GM19438 (cell line): ENCODE measurements around the gene KCNAB2.

Experiments
- ATAC-seq: cut with Tn5 transposase; IDR thresholded peaks from one replicate; pipeline ENCODE4 v1.9.1; 2021; ENCODE audit warnings: low read depth; ENCODE audit not compliant: unreplicated experiment

KCNAB2 gene

GRCh38 chr1:6124746-6125365, 79.2 kb downstream of the KCNAB2 start:
- ATAC-seq: no peak

- no peak for ATAC-seq
Measured at GRCh38 chr1:6125366-6125765, 79.7 kb downstream of the KCNAB2 start.

GRCh38 chr1:6126028-6126427, 80.3 kb downstream of the KCNAB2 start:
- no peak for ATAC-seq

GRCh38 chr1:6126521-6127067, 80.9 kb downstream of the KCNAB2 start:
- no peak for ATAC-seq

- ATAC-seq: no peak
Measured at GRCh38 chr1:6127587-6128163, 82.0 kb downstream of the KCNAB2 start.

GRCh38 chr1:6128276-6129081, 82.8 kb downstream of the KCNAB2 start:
- no peak for ATAC-seq

GRCh38 chr1:6129313-6129712, 83.6 kb downstream of the KCNAB2 start:
- ATAC-seq: no peak

GRCh38 chr1:6130036-6130435, 84.3 kb downstream of the KCNAB2 start:
- no peak for ATAC-seq

- ATAC-seq: no peak
Measured at GRCh38 chr1:6130596-6130995, 84.9 kb downstream of the KCNAB2 start.

GRCh38 chr1:6131561-6131960, 85.9 kb downstream of the KCNAB2 start:
- no peak for ATAC-seq

GRCh38 chr1:6133146-6133895, 87.6 kb downstream of the KCNAB2 start:
- ATAC-seq: no peak

- no peak for ATAC-seq
Measured at GRCh38 chr1:6134206-6134605, 88.5 kb downstream of the KCNAB2 start.

GRCh38 chr1:6134741-6135510, 89.2 kb downstream of the KCNAB2 start:
- ATAC-seq: no peak

GRCh38 chr1:6136516-6137220, 91.0 kb downstream of the KCNAB2 start:
- ATAC-seq: no peak

- no peak for ATAC-seq
Measured at GRCh38 chr1:6137758-6138157, 92.1 kb downstream of the KCNAB2 start.

GRCh38 chr1:6140413-6140812, 94.7 kb downstream of the KCNAB2 start:
- ATAC-seq: no peak

GRCh38 chr1:6141592-6141991, 95.9 kb downstream of the KCNAB2 start:
- ATAC-seq: no peak

GRCh38 chr1:6142036-6142621, 96.4 kb downstream of the KCNAB2 start:
- no peak for ATAC-seq

- no peak for ATAC-seq
Measured at GRCh38 chr1:6142734-6143133, 97.0 kb downstream of the KCNAB2 start.
